HG02973 (cell line): Measurements from ENCODE around the gene EYA2.

Experiments used
- ATAC-seq: cut with Tn5 transposase; IDR thresholded peaks from one replicate; pipeline ENCODE4 v1.9.1; 2021; ENCODE audit warnings: moderate library complexity; ENCODE audit not compliant: unreplicated experiment

Gene EYA2

GRCh38 chr20:46999801-47000465, 105.3 kb downstream of the EYA2 start:
- no peak for ATAC-seq

GRCh38 chr20:47003223-47003622, 108.6 kb downstream of the EYA2 start:
- no peak for ATAC-seq

- ATAC-seq, result no peak
These were observed 109.5 kb downstream of the EYA2 start for GRCh38 chr20:47004179-47004578.

GRCh38 chr20:47007826-47008655, 113.4 kb downstream of the EYA2 start:
- no peak for ATAC-seq

GRCh38 chr20:47008842-47009518, 114.3 kb downstream of the EYA2 start:
- ATAC-seq, result no peak

- no peak for ATAC-seq
These were observed 115.1 kb downstream of the EYA2 start for GRCh38 chr20:47009784-47010183.

GRCh38 chr20:47011984-47012383, 117.3 kb downstream of the EYA2 start:
- ATAC-seq, result no peak

- no peak for ATAC-seq
These were observed 119.0 kb downstream of the EYA2 start for GRCh38 chr20:47013606-47014005.

- ATAC-seq, result no peak
These were observed 121.5 kb downstream of the EYA2 start for GRCh38 chr20:47016068-47016664.

- no peak for ATAC-seq
These were observed 123.7 kb downstream of the EYA2 start for GRCh38 chr20:47018381-47018780.

- ATAC-seq, result no peak
These were observed 124.6 kb downstream of the EYA2 start for GRCh38 chr20:47019121-47019824.

- no peak for ATAC-seq
These were observed 125.6 kb downstream of the EYA2 start for GRCh38 chr20:47020231-47020630.

GRCh38 chr20:47021850-47022249, 127.2 kb downstream of the EYA2 start:
- no peak for ATAC-seq

- no peak for ATAC-seq
These were observed 129.9 kb downstream of the EYA2 start for GRCh38 chr20:47024461-47024937.

GRCh38 chr20:47027042-47027441, 132.4 kb downstream of the EYA2 start:
- no peak for ATAC-seq

- no peak for ATAC-seq
These were observed 132.8 kb downstream of the EYA2 start for GRCh38 chr20:47027456-47027855.

GRCh38 chr20:47028487-47028886, 133.8 kb downstream of the EYA2 start:
- no peak for ATAC-seq

- ATAC-seq, result no peak
These were observed 135.2 kb downstream of the EYA2 start for GRCh38 chr20:47029845-47030244.

GRCh38 chr20:47030271-47030810, 135.7 kb downstream of the EYA2 start:
- ATAC-seq, result no peak

- no peak for ATAC-seq
These were observed 136.4 kb downstream of the EYA2 start for GRCh38 chr20:47031004-47031403.
